GM12874 (cell line): ENCODE data around the gene NTM.

Experiments
- CTCF ChIP-seq: IDR thresholded peaks from 2 replicates; pipeline ENCODE4 v1.5.1; 2011; ENCODE audit warnings: low read depth, mild to moderate bottlenecking, control low read depth, low read length, moderate library complexity; ENCODE audit not compliant: insufficient read depth

NTM gene

GRCh38 chr11:131875611-131876010 lies 505.2 kb downstream of the NTM start:
- no peak for TF ChIP-seq CTCF

- TF ChIP-seq CTCF = no peak
Observed at GRCh38 chr11:131877246-131877942, 507.0 kb downstream of the NTM start.

- no peak for TF ChIP-seq CTCF
Observed at GRCh38 chr11:131880316-131880715, 509.9 kb downstream of the NTM start.

GRCh38 chr11:131880976-131881375 lies 510.6 kb downstream of the NTM start:
- no peak for TF ChIP-seq CTCF

- TF ChIP-seq CTCF = no peak
Observed at GRCh38 chr11:131883332-131883731, 512.9 kb downstream of the NTM start.

- no peak for TF ChIP-seq CTCF
Observed at GRCh38 chr11:131884461-131885073, 514.2 kb downstream of the NTM start.

GRCh38 chr11:131885431-131885830 lies 515.0 kb downstream of the NTM start:
- TF ChIP-seq CTCF = no peak
